ENCODE data around the gene TMPRSS7.

The TMPRSS7 gene

GRCh38 chr3:112129925-112130637 is 95.5 kb downstream of the TMPRSS7 start:
- DNase-seq: no peak

- DNase-seq: no peak
Observed at GRCh38 chr3:112130638-112130993, 96.1 kb downstream of the TMPRSS7 start.

Data from fibroblast of skin of scalp (primary cell).